Daoy (cell line): ENCODE results near the gene TOGARAM2. TPM values are rescaled to one million over a fixed set of nuclear protein-coding genes. Genes with fewer than 3 reads are reported as not detected.

Experiments used
- DNase-seq: peaks from one replicate; pipeline ENCODE4 v3.0.0-alpha.2; 2015; ENCODE audit warnings: low read depth
- total RNA-seq: library from RNA; depleted of rRNA; stranded (reverse); fragments of >200 nt; shearing (Covaris generic); gene quantifications from 2 replicates; pipeline ENCODE4 v1.2.3, GENCODE V29; 2014

The TOGARAM2 gene
- total RNA-seq, 1 experiment from 2014 or later: 0.29 TPM

DNA sequence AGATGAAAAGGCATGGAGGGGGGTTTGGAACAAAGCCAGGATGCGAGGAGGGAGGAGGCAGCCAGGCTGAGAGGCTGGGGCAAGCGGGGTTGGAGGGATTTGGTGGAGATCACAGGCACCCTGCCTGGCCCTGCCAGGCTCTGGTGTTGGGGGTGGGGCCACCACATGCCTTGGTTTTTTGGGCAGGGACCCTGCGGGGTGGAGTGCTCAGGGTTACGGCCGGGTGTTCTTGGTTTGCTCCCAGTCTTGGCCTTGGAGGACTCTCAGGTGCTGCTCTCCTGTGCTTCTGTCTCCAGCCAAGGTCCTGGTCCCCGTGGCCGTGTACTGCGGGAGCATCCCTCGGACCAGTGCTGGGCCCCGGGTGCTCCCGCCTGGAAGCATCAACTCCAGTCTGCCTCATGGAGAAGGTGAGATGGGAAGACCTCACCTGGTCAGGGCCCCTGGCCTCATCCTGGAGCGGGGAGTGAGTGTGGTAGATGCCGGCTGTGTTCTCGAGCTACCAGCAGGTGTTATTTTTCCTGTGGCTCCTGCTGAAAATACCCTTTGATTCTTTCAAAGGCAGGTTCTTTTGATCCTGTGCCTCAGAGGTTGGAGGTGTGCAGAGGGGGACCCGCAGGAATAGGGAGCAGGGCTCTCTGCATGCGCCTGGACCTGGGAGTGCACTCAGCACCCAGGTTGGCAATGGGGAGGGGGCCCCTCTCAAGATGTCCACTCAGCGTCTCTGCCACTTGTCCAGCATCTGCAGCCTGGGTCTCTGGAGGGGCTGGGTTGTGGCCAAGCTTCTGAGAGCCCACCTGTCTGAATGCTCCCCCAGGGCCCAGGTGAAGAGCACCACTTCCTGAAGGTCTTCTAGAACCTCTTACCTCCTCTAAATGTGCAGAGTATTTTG lies 17.0 kb downstream of the TOGARAM2 start:
- DNase-seq: no peak

GRCh38 chr2:29000481-29000880 lies 19.4 kb downstream of the TOGARAM2 start:
- DNase-seq: no peak

DNA sequence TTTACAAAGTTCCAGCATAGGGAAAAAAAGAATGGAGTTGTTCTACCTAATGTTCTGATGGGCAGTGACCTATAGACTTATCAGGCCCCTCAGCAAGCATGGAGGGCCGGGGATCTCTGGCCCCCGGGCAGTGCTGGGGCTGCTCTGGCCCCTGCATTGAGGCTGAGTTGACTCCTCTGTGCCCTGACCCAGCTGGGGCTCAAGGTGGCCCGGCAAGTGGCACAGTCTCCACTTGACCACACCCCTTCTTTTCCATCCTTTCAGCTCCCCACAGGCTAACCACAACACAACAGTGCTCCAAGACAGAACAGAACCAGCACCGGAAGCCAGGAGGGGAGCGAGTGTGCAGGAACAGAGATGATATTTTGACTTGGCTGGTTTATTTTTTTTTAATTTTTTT lies 19.9 kb downstream of the TOGARAM2 start:
- DNase-seq: no peak

GRCh38 chr2:29001806-29002205 lies 20.7 kb downstream of the TOGARAM2 start:
- DNase-seq: no peak

DNA sequence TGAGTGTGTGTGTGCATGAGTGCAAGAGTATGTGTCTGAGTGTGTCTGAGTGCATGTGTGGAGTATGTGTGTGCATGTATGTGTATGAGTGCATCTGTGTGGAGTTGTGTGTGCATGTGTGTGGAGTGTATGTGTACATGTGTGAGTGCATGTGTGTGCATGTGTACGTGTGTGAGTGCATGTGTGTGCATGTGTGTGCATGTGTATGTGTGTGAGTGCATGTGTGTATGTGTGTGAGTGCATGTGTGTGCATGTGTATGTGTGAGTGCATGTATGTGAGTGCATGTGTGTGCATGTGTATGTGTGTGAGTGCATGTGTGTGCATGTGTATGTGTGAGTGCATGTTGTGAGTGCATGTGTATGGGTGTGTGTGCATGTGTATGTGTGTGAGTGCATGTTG lies 23.7 kb downstream of the TOGARAM2 start:
- no peak for DNase-seq

- no peak for DNase-seq
These were observed 24.2 kb downstream of the TOGARAM2 start for GRCh38 chr2:29005331-29005730.

- DNase-seq: no peak
These were observed 25.2 kb downstream of the TOGARAM2 start for GRCh38 chr2:29006092-29006979.

DNA sequence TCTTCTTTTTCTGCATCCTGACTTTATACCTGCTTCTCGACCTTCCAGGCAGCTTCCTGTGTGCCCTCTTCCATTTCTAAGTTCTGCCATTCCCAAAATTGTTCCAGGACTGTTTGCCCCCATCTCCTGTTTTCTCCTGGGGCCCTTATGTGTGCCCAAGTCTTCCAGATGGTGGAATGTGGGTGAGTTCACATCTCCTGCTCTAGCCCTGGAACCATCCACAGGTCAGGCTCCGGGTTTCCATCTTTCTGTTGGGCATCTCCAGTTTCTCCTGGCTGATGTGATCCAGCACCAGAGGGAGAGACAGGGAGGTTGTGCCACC lies 25.8 kb downstream of the TOGARAM2 start:
- DNase-seq: no peak

DNA sequence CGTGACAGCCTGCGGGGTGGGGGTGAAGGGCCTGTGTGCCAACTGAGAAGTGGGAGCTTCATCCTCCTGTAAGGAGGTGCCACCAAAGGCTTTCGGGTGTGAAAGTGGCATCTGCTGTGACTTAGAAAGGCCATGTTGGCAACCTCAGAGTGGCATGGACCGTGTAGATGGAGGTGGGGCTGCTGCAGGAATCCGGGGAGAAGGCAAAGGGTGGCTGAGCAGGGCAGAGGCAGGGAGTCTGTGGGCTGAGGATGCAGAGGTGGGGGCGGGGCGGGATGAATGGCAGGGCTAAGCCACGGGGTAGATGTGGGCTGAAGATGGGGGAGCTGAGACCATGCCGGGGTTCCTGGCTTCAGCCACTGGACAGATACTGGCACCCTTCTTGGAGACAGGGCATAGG lies 28.2 kb downstream of the TOGARAM2 start:
- DNase-seq: no peak

DNA sequence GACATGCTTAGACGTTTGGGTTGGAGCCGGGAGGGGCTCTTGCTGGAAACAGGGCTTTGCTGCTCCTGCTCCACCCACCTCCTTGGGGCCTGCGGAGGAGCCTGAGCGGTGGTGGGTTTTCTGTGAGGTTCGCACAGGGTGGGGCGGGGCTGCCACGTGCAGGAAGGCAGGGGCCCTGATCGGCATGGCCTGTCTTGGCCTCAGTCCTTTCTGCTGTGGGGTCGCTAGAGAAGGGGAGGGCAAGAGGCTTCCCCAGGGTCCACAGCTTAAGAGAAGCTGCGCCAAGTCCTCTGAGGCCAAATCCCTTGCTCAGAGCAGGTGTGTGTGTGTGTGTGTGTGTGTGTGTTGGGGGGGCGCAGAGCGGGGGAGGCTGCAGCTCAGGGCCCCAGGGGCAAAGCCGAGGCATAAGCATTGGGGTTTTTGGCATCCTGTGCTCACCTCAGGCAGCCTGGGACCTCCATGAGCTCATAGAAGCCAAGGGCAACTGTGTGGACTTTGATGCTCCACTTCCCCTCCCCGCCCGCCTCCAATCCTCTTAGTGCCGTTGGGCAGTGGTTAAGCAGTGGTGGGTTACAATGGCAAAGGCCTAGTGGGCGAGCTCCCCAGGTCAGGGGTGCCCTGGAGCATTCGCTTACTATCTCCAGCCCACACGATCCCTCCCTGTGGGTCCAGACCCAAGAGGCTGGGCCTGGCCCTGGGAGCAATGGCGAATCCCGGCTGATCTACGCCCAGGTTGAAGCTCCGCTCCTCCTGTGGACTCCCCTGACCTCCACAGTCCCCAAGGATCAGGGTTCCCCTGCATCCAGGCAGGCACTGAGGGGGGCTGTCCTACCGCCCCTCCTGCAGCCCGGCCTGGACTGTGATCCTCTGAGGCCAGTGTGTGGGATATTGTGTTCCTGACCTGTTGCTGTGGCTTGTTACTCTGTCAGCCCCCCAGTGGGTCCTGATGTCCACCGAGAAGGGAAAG lies 28.9 kb downstream of the TOGARAM2 start:
- no peak for DNase-seq

GRCh38 chr2:29010946-29011345 lies 29.8 kb downstream of the TOGARAM2 start:
- DNase-seq: peak; percentile 41

- DNase-seq: no peak
These were observed 30.4 kb downstream of the TOGARAM2 start for GRCh38 chr2:29011418-29012060.

DNA sequence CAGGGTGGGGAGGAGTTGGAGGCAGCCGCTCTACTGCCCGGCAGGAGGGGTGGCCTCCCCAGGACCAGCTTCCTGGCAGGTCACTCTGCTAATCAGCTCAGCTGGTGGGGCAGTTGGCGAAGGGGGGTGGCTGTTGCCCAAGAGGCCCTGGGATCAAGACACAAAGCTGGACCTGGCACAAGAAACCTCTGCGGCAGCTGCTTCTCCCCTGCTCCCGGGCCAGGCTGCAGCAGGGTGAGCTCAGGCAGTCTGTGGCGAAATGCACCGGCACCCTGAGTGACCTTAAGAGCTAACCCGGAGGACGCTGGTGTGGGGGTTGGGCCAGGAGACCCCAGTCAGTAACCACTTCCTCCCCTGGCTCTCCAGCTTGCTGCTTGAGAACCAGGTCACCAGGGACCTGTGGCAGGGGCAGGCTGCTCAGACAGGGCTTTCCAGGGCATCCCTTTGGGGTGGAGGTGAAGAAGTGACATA lies 31.1 kb downstream of the TOGARAM2 start:
- no peak for DNase-seq

DNA sequence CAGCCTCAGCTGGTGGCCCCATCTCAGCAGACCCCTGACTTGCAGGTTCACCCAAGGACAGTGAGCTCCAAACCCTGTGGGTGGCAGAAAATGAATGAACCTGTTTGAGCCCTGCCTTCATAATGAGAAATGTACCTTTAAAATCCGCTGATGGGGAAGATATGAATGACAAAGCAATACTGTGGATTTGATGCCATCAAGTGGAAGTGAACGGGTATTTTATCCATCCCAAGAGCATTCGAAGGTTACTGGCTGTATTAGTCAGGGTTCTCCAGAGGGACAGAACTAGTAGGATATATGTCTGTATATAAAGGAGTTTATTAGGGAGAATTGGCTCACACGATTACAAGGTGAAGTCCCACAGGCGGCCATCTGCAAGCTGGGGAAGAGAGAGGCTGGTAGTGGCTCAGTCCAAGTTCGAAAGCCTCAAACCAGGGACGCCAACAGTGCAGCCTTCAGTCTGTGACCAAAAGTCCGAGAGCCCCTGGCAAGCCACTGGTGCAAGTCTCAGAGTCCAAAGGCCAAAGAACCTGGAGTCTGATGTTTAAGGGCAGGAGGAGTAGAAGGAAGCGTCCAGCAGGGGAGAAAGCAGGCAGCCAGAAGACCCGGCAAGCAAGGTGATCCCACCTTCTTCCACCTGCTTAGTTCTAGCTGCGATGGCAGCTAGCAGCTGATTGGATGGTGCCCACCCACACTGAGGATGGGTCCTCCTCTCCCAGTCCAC lies 32.1 kb downstream of the TOGARAM2 start:
- DNase-seq: no peak

- DNase-seq: no peak
These were observed 33.2 kb downstream of the TOGARAM2 start for GRCh38 chr2:29014331-29014730.

- DNase-seq: peak; percentile 85
These were observed 33.8 kb downstream of the TOGARAM2 start for GRCh38 chr2:29014811-29015421.

GRCh38 chr2:29015701-29016470 lies 34.8 kb downstream of the TOGARAM2 start:
- no peak for DNase-seq

DNA sequence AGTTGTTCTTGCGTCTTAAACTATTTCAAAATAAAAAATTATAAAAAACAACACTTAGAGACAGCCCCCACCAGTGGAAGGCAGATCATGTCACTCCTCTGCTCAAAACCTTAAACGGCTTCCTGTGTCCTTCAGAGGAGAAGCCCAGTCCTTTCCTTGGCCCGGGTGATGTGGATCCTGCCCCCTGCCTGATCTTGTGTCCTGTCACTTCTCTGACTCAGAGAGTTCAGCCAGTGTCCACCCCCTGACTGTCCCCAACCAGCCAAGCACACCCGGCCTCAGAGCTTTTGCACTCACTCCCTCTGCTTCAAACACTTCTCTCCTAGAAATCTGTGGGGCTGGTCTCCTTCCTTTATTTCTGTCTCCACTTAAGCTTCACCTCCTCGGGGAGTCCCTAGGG lies 35.4 kb downstream of the TOGARAM2 start:
- DNase-seq: no peak
